ENCODE data around the gene SRL.
"Not testable (repeated sequence)": the region's sequence is repeated elsewhere in the genome, so short reads cannot be mapped to it uniquely, and the experiment has no call there.

The SRL gene

GRCh38 chr16:4158143-4159093, 83.5 kb downstream of the SRL start:
- DNase-seq = no peak

GRCh38 chr16:4157376-4157825, 84.5 kb downstream of the SRL start:
- no peak for DNase-seq

- DNase-seq = not testable (repeated sequence)
Measured at GRCh38 chr16:4156503-4156902, 85.4 kb downstream of the SRL start.

- DNase-seq = not testable (repeated sequence)
Measured at GRCh38 chr16:4153364-4153763, 88.5 kb downstream of the SRL start.

GRCh38 chr16:4152267-4152666, 89.6 kb downstream of the SRL start:
- DNase-seq = no peak

GRCh38 chr16:4147236-4147635, 94.6 kb downstream of the SRL start:
- DNase-seq = no peak

GRCh38 chr16:4142268-4142667, 99.6 kb downstream of the SRL start:
- DNase-seq = peak in 3 of 5 experiments; percentile 23 to 92 (median 61)

- DNase-seq = no peak
Measured at GRCh38 chr16:4141604-4142003, 100.3 kb downstream of the SRL start.

GRCh38 chr16:4140652-4141051, 101.2 kb downstream of the SRL start:
- peak in 1 of 5 experiments; percentile 19 for DNase-seq

GRCh38 chr16:4139968-4140367, 101.9 kb downstream of the SRL start:
- DNase-seq = no peak
